ENCODE data around the gene NNMT. TPM values are rescaled to one million over a fixed set of nuclear protein-coding genes. Genes with fewer than 3 reads are reported as not detected.
A peak's percentile ranks its signal among the peaks of the same experiment; 100 is the strongest.

Gene NNMT
- total RNA-seq, 1 donor from 2014 or later = 394 TPM

- no peak overlapping the region for H3K27ac ChIP-seq (ENCODE audit: low read depth, low read length)
- no peak overlapping the region for H3K4me2 ChIP-seq (ENCODE audit: low read length)
Observed at GRCh38 chr11:114322934-114323333, 26.7 kb downstream of the NNMT start.

DNA sequence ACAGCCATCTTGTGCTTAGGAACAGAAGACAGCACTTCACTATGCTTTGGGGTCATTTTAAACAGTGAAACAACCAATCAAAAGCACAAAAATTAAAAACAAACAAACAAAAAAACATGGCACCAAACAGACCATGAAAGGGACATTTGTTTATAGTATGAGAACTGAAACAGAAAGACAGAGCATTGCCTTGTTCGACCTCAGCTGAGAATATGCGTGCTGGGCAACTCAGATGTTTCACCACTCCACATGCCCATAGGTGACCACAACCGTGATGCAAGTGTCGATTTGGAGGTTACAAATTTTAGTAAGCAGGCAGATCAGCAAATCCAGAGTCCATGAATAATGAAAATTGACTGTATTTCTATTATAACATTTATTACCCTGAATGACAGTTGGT lies 30.0 kb downstream of the NNMT start:
- no peak overlapping the region for H3K27ac ChIP-seq (ENCODE audit: low read depth, low read length)
- no peak overlapping the region for H3K4me3 Mint-ChIP-seq (ENCODE audit: unreplicated experiment)
- no peak for FAIRE-seq

More at GRCh38 chr11:114322934-114323333, 26.7 kb downstream of the NNMT start:
- no peaks in the 10 kb centered on the region for H4K20me1 ChIP-seq (ENCODE audit: insufficient read depth, low read length)
- H3K4me1 ChIP-seq (ENCODE audit: insufficient read depth, low read length) = peaks cover 10% of the 10 kb centered on the region
- Mint-ChIP-seq H3K9me3 (ENCODE audit: unreplicated experiment) (no peaks in the 10 kb centered on the region), H3K36me3 (ENCODE audit: low read depth, unreplicated experiment) (no peaks in the 10 kb centered on the region), H3K27ac (ENCODE audit: unreplicated experiment) (peak overlapping the region; percentile 83), H3K4me1 (ENCODE audit: low read depth, unreplicated experiment) (peaks cover 35% of the 10 kb centered on the region), H3K27me3 (ENCODE audit: low read depth, unreplicated experiment) (no peaks in the 10 kb centered on the region), H3K4me3 (ENCODE audit: unreplicated experiment) (peak overlapping the region; percentile 27)
- no peaks in the 10 kb centered on the region for H3K79me2 ChIP-seq (ENCODE audit: insufficient read depth, low read length)
- no peaks in the 10 kb centered on the region for H3K9me3 ChIP-seq (ENCODE audit: insufficient read depth, low read depth, low read length)
- no peak overlapping the region for H3K4me3 ChIP-seq (ENCODE audit: insufficient read depth, low read depth, low read length)
- no peaks in the 10 kb centered on the region for H3K27me3 ChIP-seq (ENCODE audit: insufficient read depth, low read length)
- peak; percentile 52 for FAIRE-seq
- H2AFZ ChIP-seq (ENCODE audit: low read depth, low read length) = no peak overlapping the region
- TF ChIP-seq, protein P1, sequence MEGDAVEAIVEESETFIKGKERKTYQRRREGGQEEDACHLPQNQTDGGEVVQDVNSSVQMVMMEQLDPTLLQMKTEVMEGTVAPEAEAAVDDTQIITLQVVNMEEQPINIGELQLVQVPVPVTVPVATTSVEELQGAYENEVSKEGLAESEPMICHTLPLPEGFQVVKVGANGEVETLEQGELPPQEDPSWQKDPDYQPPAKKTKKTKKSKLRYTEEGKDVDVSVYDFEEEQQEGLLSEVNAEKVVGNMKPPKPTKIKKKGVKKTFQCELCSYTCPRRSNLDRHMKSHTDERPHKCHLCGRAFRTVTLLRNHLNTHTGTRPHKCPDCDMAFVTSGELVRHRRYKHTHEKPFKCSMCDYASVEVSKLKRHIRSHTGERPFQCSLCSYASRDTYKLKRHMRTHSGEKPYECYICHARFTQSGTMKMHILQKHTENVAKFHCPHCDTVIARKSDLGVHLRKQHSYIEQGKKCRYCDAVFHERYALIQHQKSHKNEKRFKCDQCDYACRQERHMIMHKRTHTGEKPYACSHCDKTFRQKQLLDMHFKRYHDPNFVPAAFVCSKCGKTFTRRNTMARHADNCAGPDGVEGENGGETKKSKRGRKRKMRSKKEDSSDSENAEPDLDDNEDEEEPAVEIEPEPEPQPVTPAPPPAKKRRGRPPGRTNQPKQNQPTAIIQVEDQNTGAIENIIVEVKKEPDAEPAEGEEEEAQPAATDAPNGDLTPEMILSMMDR (IDR thresholded peaks at IDR 0.05; ENCODE audit: insufficient read depth, low read depth, low read length) = no peak
- TF ChIP-seq EZH2 (IDR thresholded peaks at IDR 0.05; ENCODE audit: insufficient read depth, low read length) = no peak
- no peak for DNase-seq (ENCODE audit: low read depth)
- H3K36me3 ChIP-seq (ENCODE audit: insufficient read depth, low read length) = no peaks in the 10 kb centered on the region
- H3K9ac ChIP-seq (ENCODE audit: low read length) = no peak overlapping the region

GRCh38 chr11:114326776-114327175 lies 30.6 kb downstream of the NNMT start:
- H3K9me3 ChIP-seq (ENCODE audit: insufficient read depth, low read depth, low read length) = no peaks in the 10 kb centered on the region
- no peak overlapping the region for H3K4me3 Mint-ChIP-seq (ENCODE audit: unreplicated experiment)
- H3K9ac ChIP-seq (ENCODE audit: low read length) = no peak overlapping the region
- H2AFZ ChIP-seq (ENCODE audit: low read depth, low read length) = no peak overlapping the region
- no peak overlapping the region for H3K27ac Mint-ChIP-seq (ENCODE audit: unreplicated experiment)
- H3K9me3 Mint-ChIP-seq (ENCODE audit: unreplicated experiment) = peaks cover 6% of the 10 kb centered on the region
- H4K20me1 ChIP-seq (ENCODE audit: insufficient read depth, low read length) = no peaks in the 10 kb centered on the region
- TF ChIP-seq, protein P1 (IDR thresholded peaks at IDR 0.05; ENCODE audit: insufficient read depth, low read depth, low read length) = no peak
- no peak for TF ChIP-seq EZH2 (IDR thresholded peaks at IDR 0.05; ENCODE audit: insufficient read depth, low read length)
- no peaks in the 10 kb centered on the region for H3K36me3 ChIP-seq (ENCODE audit: insufficient read depth, low read length)
- no peak overlapping the region for H3K4me3 ChIP-seq (ENCODE audit: insufficient read depth, low read depth, low read length)
- H3K79me2 ChIP-seq (ENCODE audit: insufficient read depth, low read length) = no peaks in the 10 kb centered on the region
- H3K27me3 Mint-ChIP-seq (ENCODE audit: low read depth, unreplicated experiment) = no peaks in the 10 kb centered on the region
- DNase-seq (ENCODE audit: low read depth) (no peak), FAIRE-seq (no peak)
- H3K36me3 Mint-ChIP-seq (ENCODE audit: low read depth, unreplicated experiment) = peaks cover 5% of the 10 kb centered on the region
- no peak overlapping the region for H3K27ac ChIP-seq (ENCODE audit: low read depth, low read length)
- H3K4me1 ChIP-seq (ENCODE audit: insufficient read depth, low read length) = peaks cover 6% of the 10 kb centered on the region
- peaks cover 15% of the 10 kb centered on the region for H3K4me1 Mint-ChIP-seq (ENCODE audit: low read depth, unreplicated experiment)
- H3K27me3 ChIP-seq (ENCODE audit: insufficient read depth, low read length) = no peaks in the 10 kb centered on the region
- no peak overlapping the region for H3K4me2 ChIP-seq (ENCODE audit: low read length)

More for the DNA sequence above, 30.0 kb downstream of the NNMT start:
- no peak overlapping the region for H3K4me3 ChIP-seq (ENCODE audit: insufficient read depth, low read depth, low read length)
- Mint-ChIP-seq H3K27me3 (ENCODE audit: low read depth, unreplicated experiment) (no peaks in the 10 kb centered on the region), H3K36me3 (ENCODE audit: low read depth, unreplicated experiment) (peaks cover 5% of the 10 kb centered on the region), H3K4me1 (ENCODE audit: low read depth, unreplicated experiment) (peaks cover 20% of the 10 kb centered on the region), H3K27ac (ENCODE audit: unreplicated experiment) (no peak overlapping the region), H3K9me3 (ENCODE audit: unreplicated experiment) (peaks cover 6% of the 10 kb centered on the region)
- no peak overlapping the region for H2AFZ ChIP-seq (ENCODE audit: low read depth, low read length)
- no peaks in the 10 kb centered on the region for H3K27me3 ChIP-seq (ENCODE audit: insufficient read depth, low read length)
- H3K79me2 ChIP-seq (ENCODE audit: insufficient read depth, low read length) = no peaks in the 10 kb centered on the region
- no peak overlapping the region for H3K4me2 ChIP-seq (ENCODE audit: low read length)
- peaks cover 10% of the 10 kb centered on the region for H3K4me1 ChIP-seq (ENCODE audit: insufficient read depth, low read length)
- no peak for TF ChIP-seq EZH2 (IDR thresholded peaks at IDR 0.05; ENCODE audit: insufficient read depth, low read length)
- TF ChIP-seq, protein P1 (IDR thresholded peaks at IDR 0.05; ENCODE audit: insufficient read depth, low read depth, low read length) = no peak
- H3K9me3 ChIP-seq (ENCODE audit: insufficient read depth, low read depth, low read length) = no peaks in the 10 kb centered on the region
- H3K9ac ChIP-seq (ENCODE audit: low read length) = no peak overlapping the region
- no peaks in the 10 kb centered on the region for H4K20me1 ChIP-seq (ENCODE audit: insufficient read depth, low read length)
- H3K36me3 ChIP-seq (ENCODE audit: insufficient read depth, low read length) = no peaks in the 10 kb centered on the region
- no peak for DNase-seq (ENCODE audit: low read depth)
